ENCODE measurements around the gene CAPN3.

The CAPN3 gene

DNA sequence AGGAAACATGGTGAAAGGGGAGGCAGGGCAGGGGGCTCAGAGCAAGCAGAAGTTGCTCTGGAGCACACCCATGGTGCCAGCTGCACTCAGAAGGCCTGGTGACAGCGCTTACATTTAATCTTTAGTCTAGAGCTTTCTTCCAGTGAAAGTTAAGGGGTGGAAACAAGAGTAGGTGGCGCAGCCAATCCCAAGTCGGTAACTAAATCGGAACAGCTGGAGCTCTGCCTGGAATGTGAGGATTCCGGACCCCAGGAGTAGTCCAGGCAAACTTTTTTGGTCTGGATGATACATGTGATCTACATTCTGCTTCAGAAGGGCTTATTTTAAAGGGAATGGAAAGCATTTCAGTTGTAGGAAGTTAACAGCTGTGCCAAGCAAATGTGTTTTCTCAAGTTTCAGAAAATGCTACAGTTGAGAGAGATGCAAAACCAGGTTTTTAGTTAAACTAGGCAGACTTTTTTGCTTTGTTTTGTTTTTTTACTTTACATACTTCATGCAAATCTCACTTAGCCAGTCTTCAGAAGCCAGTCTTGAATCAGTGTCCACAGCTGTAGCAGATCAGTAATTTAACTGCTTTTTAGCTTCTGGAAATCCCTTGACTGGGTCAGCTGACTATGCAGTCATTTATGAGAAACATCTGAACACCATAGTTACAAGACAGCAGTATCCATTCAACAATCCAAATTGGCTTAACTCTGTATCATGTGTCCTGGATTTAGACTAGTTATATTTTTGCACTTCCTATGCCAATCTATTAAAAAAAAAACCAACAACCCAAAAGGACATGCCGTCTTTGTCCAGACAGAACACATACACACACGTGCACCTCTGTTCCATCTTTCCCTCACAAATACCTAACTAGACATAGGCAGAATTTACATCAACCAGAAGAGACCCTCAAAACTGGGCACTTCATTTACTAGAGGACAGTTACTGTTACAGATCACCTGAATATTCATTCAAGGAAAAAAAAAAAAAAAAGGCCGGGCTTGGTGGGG is 98.4 kb downstream of the CAPN3 start:
- no peak for DNase-seq

DNA sequence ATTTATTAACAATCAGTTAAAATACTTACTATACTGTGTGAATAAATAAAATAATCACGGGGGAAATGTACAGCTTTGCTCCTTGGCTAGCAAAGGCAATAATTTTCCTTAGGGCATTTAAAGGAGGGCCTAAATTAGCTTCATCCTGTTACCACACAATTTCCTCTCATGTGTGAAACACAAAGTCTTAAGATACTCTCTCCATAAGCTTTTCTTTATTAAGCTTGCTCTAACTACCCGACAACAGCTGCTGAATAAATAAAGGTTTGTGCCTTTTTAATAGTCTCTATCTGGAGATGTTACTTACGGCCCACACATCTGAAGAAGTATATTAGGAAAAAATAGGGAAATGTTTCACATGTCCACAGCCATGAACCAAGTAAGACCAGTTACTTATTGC is 102.0 kb downstream of the CAPN3 start:
- DNase-seq = no peak
